LNCaP clone FGC (cell line): ENCODE data around the gene PPP2R3A.

Experiments used
- DNase-seq: peaks from one replicate; pipeline ENCODE4 v3.0.0-alpha.2; 2011; ENCODE audit warnings: low read depth
- H3K4me3 ChIP-seq: 2 replicates; pipeline ENCODE4 v1.5.1; 2011; ENCODE audit warnings: mild to moderate bottlenecking, low read depth, low read length, control low read depth
- CTCF ChIP-seq: IDR thresholded peaks from 2 replicates; pipeline ENCODE4 v1.5.1; 2012; ENCODE audit warnings: mild to moderate bottlenecking; ENCODE audit not compliant: control insufficient read depth, insufficient read depth; ENCODE audit errors: extremely low read depth

Gene PPP2R3A

GRCh38 chr3:135982922-135983581, 17.5 kb downstream of the PPP2R3A start:
- DNase-seq, result no peak
- H3K4me3 ChIP-seq, result no peak overlapping the region

GRCh38 chr3:135987661-135988060, 22.1 kb downstream of the PPP2R3A start:
- DNase-seq, result no peak
- TF ChIP-seq CTCF, result no peak

More at GRCh38 chr3:135982922-135983581, 17.5 kb downstream of the PPP2R3A start:
- no peak for TF ChIP-seq CTCF

DNA sequence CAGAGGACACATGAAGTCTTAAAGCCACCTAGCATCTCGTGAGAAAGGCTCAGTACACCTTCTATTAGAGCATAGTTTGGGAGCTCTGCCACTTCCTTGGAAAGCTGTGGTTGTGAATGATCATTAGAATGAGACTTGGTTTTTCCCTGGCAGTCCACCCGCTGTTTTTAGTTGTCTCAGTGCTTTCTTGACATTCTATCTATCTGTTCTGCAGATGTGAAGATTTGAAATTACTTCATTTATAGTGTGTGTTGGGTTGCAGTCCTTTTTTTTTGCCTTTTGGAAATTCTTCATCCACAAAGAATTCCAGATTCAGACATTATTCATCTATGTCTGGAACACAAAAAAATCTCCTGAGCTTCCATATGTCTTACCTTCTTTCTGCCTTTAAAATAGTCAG, 23.7 kb downstream of the PPP2R3A start:
- DNase-seq, result no peak
- TF ChIP-seq CTCF, result no peak
- no peak overlapping the region for H3K4me3 ChIP-seq

More at GRCh38 chr3:135987661-135988060, 22.1 kb downstream of the PPP2R3A start:
- no peak overlapping the region for H3K4me3 ChIP-seq

GRCh38 chr3:135990903-135991302, 25.4 kb downstream of the PPP2R3A start:
- TF ChIP-seq CTCF, result no peak
- H3K4me3 ChIP-seq, result no peak overlapping the region
- no peak for DNase-seq

DNA sequence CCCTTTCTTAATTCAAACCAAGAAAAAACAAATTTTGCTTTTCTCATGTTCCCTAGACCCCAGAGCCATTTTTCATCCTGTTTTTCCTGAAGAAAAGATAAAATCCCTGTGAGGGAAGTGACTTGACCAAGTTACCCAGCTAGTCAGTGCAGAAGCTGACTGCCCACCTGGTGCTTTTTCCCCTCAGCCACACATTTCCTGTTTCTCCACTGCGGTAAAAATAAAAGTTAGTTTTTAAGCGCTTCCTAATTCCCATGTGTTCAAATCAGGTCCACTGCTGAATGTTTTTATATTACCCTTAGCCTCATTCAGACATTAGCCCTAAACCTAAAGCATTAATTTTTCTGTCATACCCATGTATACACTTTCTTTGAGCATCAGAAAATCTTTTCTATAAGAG, 26.1 kb downstream of the PPP2R3A start:
- H3K4me3 ChIP-seq, result no peak overlapping the region
- TF ChIP-seq CTCF, result no peak
- no peak for DNase-seq

GRCh38 chr3:135992072-135992471, 26.5 kb downstream of the PPP2R3A start:
- no peak for DNase-seq
- TF ChIP-seq CTCF, result no peak

More at GRCh38 chr3:135992072-135992471, 26.5 kb downstream of the PPP2R3A start:
- no peak overlapping the region for H3K4me3 ChIP-seq
